LNCaP clone FGC (cell line): ENCODE measurements around the gene CCDC90B.

ENCODE experiments used
- DNase-seq: peaks from one replicate; pipeline ENCODE4 v3.0.0-alpha.2; 2011; ENCODE audit warnings: low read depth
- H3K4me3 ChIP-seq: 2 replicates; pipeline ENCODE4 v1.5.1; 2011; ENCODE audit warnings: mild to moderate bottlenecking, low read depth, low read length, control low read depth
- CTCF ChIP-seq: IDR thresholded peaks from 2 replicates; pipeline ENCODE4 v1.5.1; 2012; ENCODE audit warnings: mild to moderate bottlenecking; ENCODE audit not compliant: control insufficient read depth, insufficient read depth; ENCODE audit errors: extremely low read depth

Gene CCDC90B

GRCh38 chr11:83252941-83253340 lies 33.2 kb downstream of the CCDC90B start:
- no peak for TF ChIP-seq CTCF
- DNase-seq, result no peak
- H3K4me3 ChIP-seq, result no peak overlapping the region

- H3K4me3 ChIP-seq, result no peak overlapping the region
- TF ChIP-seq CTCF, result no peak
- no peak for DNase-seq
These were observed 33.9 kb downstream of the CCDC90B start for GRCh38 chr11:83252266-83252665.

- no peak overlapping the region for H3K4me3 ChIP-seq
- TF ChIP-seq CTCF, result peak; percentile 66
- no peak for DNase-seq
These were observed 36.1 kb downstream of the CCDC90B start for GRCh38 chr11:83249972-83250593.

GRCh38 chr11:83249445-83249844 lies 36.7 kb downstream of the CCDC90B start:
- TF ChIP-seq CTCF, result no peak
- no peak overlapping the region for H3K4me3 ChIP-seq
- no peak for DNase-seq

GRCh38 chr11:83241291-83241946 lies 44.7 kb downstream of the CCDC90B start:
- peak; percentile 87 for TF ChIP-seq CTCF
- peak; percentile 51 for DNase-seq

GRCh38 chr11:83238111-83238510 lies 48.1 kb downstream of the CCDC90B start:
- no peak for DNase-seq
- TF ChIP-seq CTCF, result no peak
- no peak overlapping the region for H3K4me3 ChIP-seq

More at GRCh38 chr11:83241291-83241946, 44.7 kb downstream of the CCDC90B start:
- no peak overlapping the region for H3K4me3 ChIP-seq

GRCh38 chr11:83235825-83236224 lies 50.3 kb downstream of the CCDC90B start:
- no peak for TF ChIP-seq CTCF
- no peak for DNase-seq

More at GRCh38 chr11:83235825-83236224, 50.3 kb downstream of the CCDC90B start:
- H3K4me3 ChIP-seq, result no peak overlapping the region
